ENCODE data around the gene AFDN.

Gene AFDN

GRCh38 chr6:167848783-167849182 lies 22.1 kb downstream of the AFDN start:
- Histone ChIP-seq H3K4me1 (ENCODE audit: control insufficient read depth in 2 of 2, insufficient read depth in 1 of 2, low read depth in 1 of 2, low read length in 2 of 2) (peaks cover 10 to 11% of the 10 kb centered on the region in 2 donors), H3K9ac (ENCODE audit: low read depth, low read length, poor library complexity) (no peak overlapping the region), H2AFZ (ENCODE audit: low read length) (no peak overlapping the region), H3K4me3 (ENCODE audit: low read length in 2 of 2) (no peak overlapping the region), H2BK120ac (ENCODE audit: low read depth, low read length) (no peak overlapping the region), H2BK15ac (ENCODE audit: low read length) (no peak overlapping the region), H3K4me2 (ENCODE audit: insufficient read depth, low read length, poor library complexity, severe bottlenecking) (no peak overlapping the region), H2BK5ac (ENCODE audit: low read length) (no peak overlapping the region), H3K79me1 (ENCODE audit: low read depth, low read length) (no peaks in the 10 kb centered on the region), H3K23ac (ENCODE audit: low read depth, low read length, poor library complexity) (no peak overlapping the region), H3K18ac (ENCODE audit: low read length) (no peak overlapping the region), H4K91ac (ENCODE audit: low read depth, low read length, poor library complexity) (no peak overlapping the region), H3K4ac (ENCODE audit: low read length) (no peak overlapping the region), H2AK5ac (ENCODE audit: low read depth, low read length) (no peak overlapping the region), H4K8ac (ENCODE audit: low read depth, low read length) (no peak overlapping the region), H2BK12ac (ENCODE audit: low read length) (no peak overlapping the region), H3K9me3 (replicated peaks in 1 of 2; ENCODE audit: control insufficient read depth in 2 of 2, insufficient read depth in 1 of 2, low read depth in 1 of 2, low read length in 2 of 2) (no peaks in the 10 kb centered on the region), H3K27ac (replicated peaks; ENCODE audit: low read length) (no peak overlapping the region), H3K14ac (ENCODE audit: low read length) (no peak overlapping the region), H3K36me3 (replicated peaks in 1 of 2; ENCODE audit: control insufficient read depth in 2 of 2, insufficient read depth in 2 of 2, low read length in 2 of 2) (peaks cover 0 to 6% of the 10 kb centered on the region in 2 donors), H3K27me3 (ENCODE audit: control insufficient read depth in 3 of 3, insufficient read depth in 3 of 3, low read depth in 1 of 3, low read length in 3 of 3) (no peaks in the 10 kb centered on the region)
- no CpG with 5 or more reads among the region's 4 CpGs for WGBS, 2 donors (ENCODE audit: extremely low coverage in 2 of 2, insufficient read length in 2 of 2, insufficient replicate concordance in 1 of 2)
- DNase-seq (ENCODE audit: low spot score), result no peak

- Histone ChIP-seq H4K8ac (ENCODE audit: low read depth, low read length) (no peak overlapping the region), H3K36me3 (replicated peaks in 1 of 2; ENCODE audit: control insufficient read depth in 2 of 2, insufficient read depth in 2 of 2, low read length in 2 of 2) (peaks cover 0 to 6% of the 10 kb centered on the region in 2 donors), H2AFZ (ENCODE audit: low read length) (no peak overlapping the region), H3K4me2 (ENCODE audit: insufficient read depth, low read length, poor library complexity, severe bottlenecking) (peak overlapping the region; percentile 28), H3K4me3 (ENCODE audit: low read length in 2 of 2) (no peak overlapping the region), H3K18ac (ENCODE audit: low read length) (no peak overlapping the region), H2BK120ac (ENCODE audit: low read depth, low read length) (no peak overlapping the region), H4K91ac (ENCODE audit: low read depth, low read length, poor library complexity) (no peak overlapping the region), H2BK12ac (ENCODE audit: low read length) (no peak overlapping the region), H3K27me3 (ENCODE audit: control insufficient read depth in 3 of 3, insufficient read depth in 3 of 3, low read depth in 1 of 3, low read length in 3 of 3) (no peaks in the 10 kb centered on the region), H3K23ac (ENCODE audit: low read depth, low read length, poor library complexity) (no peak overlapping the region), H3K9ac (ENCODE audit: low read depth, low read length, poor library complexity) (no peak overlapping the region), H2BK5ac (ENCODE audit: low read length) (no peak overlapping the region), H2BK15ac (ENCODE audit: low read length) (no peak overlapping the region), H3K79me1 (ENCODE audit: low read depth, low read length) (no peaks in the 10 kb centered on the region), H3K4ac (ENCODE audit: low read length) (no peak overlapping the region), H2AK5ac (ENCODE audit: low read depth, low read length) (no peak overlapping the region), H3K9me3 (replicated peaks in 1 of 2; ENCODE audit: control insufficient read depth in 2 of 2, insufficient read depth in 1 of 2, low read depth in 1 of 2, low read length in 2 of 2) (no peaks in the 10 kb centered on the region), H3K14ac (ENCODE audit: low read length) (no peak overlapping the region), H3K27ac (replicated peaks; ENCODE audit: low read length) (peak overlapping the region; percentile 37), H3K4me1 (ENCODE audit: control insufficient read depth in 2 of 2, insufficient read depth in 1 of 2, low read depth in 1 of 2, low read length in 2 of 2) (peaks cover 10 to 11% of the 10 kb centered on the region in 2 donors)
- peak; percentile 30 for DNase-seq (ENCODE audit: low spot score)
- WGBS, 2 donors (ENCODE audit: extremely low coverage in 2 of 2, insufficient read length in 2 of 2, insufficient replicate concordance in 1 of 2), result no CpG with 5 or more reads among the region's 4 CpGs
Observed at GRCh38 chr6:167849846-167850459, 23.2 kb downstream of the AFDN start.

GRCh38 chr6:167850782-167851181 lies 24.1 kb downstream of the AFDN start:
- no peak overlapping the region for H3K23ac ChIP-seq (ENCODE audit: low read depth, low read length, poor library complexity)
- no peaks in the 10 kb centered on the region for H3K27me3 ChIP-seq (ENCODE audit: control insufficient read depth in 3 of 3, insufficient read depth in 3 of 3, low read depth in 1 of 3, low read length in 3 of 3)
- H2BK5ac ChIP-seq (ENCODE audit: low read length), result no peak overlapping the region
- no peaks in the 10 kb centered on the region for H3K79me1 ChIP-seq (ENCODE audit: low read depth, low read length)
- no CpG with 5 or more reads among the region's 6 CpGs for WGBS, 2 donors (ENCODE audit: extremely low coverage in 2 of 2, insufficient read length in 2 of 2, insufficient replicate concordance in 1 of 2)
- no peak overlapping the region for H4K8ac ChIP-seq (ENCODE audit: low read depth, low read length)
- no peak overlapping the region for H2AK5ac ChIP-seq (ENCODE audit: low read depth, low read length)
- H3K18ac ChIP-seq (ENCODE audit: low read length), result no peak overlapping the region
- no peak overlapping the region for H3K4me2 ChIP-seq (ENCODE audit: insufficient read depth, low read length, poor library complexity, severe bottlenecking)
- H3K4ac ChIP-seq (ENCODE audit: low read length), result no peak overlapping the region
- peaks cover 0 to 4% of the 10 kb centered on the region in 2 donors for H3K36me3 ChIP-seq (replicated peaks in 1 of 2; ENCODE audit: control insufficient read depth in 2 of 2, insufficient read depth in 2 of 2, low read length in 2 of 2)
- no peak overlapping the region for H2BK15ac ChIP-seq (ENCODE audit: low read length)
- H2BK120ac ChIP-seq (ENCODE audit: low read depth, low read length), result no peak overlapping the region
- no peak overlapping the region for H3K4me3 ChIP-seq (ENCODE audit: low read length in 2 of 2)
- H3K14ac ChIP-seq (ENCODE audit: low read length), result no peak overlapping the region
- peak overlapping the region; percentile 13 for H3K27ac ChIP-seq (replicated peaks; ENCODE audit: low read length)
- H3K9ac ChIP-seq (ENCODE audit: low read depth, low read length, poor library complexity), result no peak overlapping the region
- DNase-seq (ENCODE audit: low spot score), result no peak
- peaks cover 10% of the 10 kb centered on the region in 2 donors for H3K4me1 ChIP-seq (ENCODE audit: control insufficient read depth in 2 of 2, insufficient read depth in 1 of 2, low read depth in 1 of 2, low read length in 2 of 2)
- no peak overlapping the region for H4K91ac ChIP-seq (ENCODE audit: low read depth, low read length, poor library complexity)
- no peaks in the 10 kb centered on the region for H3K9me3 ChIP-seq (replicated peaks in 1 of 2; ENCODE audit: control insufficient read depth in 2 of 2, insufficient read depth in 1 of 2, low read depth in 1 of 2, low read length in 2 of 2)
- H2BK12ac ChIP-seq (ENCODE audit: low read length), result no peak overlapping the region
- H2AFZ ChIP-seq (ENCODE audit: low read length), result no peak overlapping the region

- H3K9me3 ChIP-seq (replicated peaks in 1 of 2; ENCODE audit: control insufficient read depth in 2 of 2, insufficient read depth in 1 of 2, low read depth in 1 of 2, low read length in 2 of 2), result no peaks in the 10 kb centered on the region
- no peak overlapping the region for H3K4me3 ChIP-seq (ENCODE audit: low read length in 2 of 2)
- no peak overlapping the region for H2BK5ac ChIP-seq (ENCODE audit: low read length)
- no peak overlapping the region for H2BK12ac ChIP-seq (ENCODE audit: low read length)
- H3K27me3 ChIP-seq (ENCODE audit: control insufficient read depth in 3 of 3, insufficient read depth in 3 of 3, low read depth in 1 of 3, low read length in 3 of 3), result no peaks in the 10 kb centered on the region
- no peak overlapping the region for H3K18ac ChIP-seq (ENCODE audit: low read length)
- H3K4me2 ChIP-seq (ENCODE audit: insufficient read depth, low read length, poor library complexity, severe bottlenecking), result no peak overlapping the region
- H3K9ac ChIP-seq (ENCODE audit: low read depth, low read length, poor library complexity), result no peak overlapping the region
- no peaks in the 10 kb centered on the region for H3K79me1 ChIP-seq (ENCODE audit: low read depth, low read length)
- H2AK5ac ChIP-seq (ENCODE audit: low read depth, low read length), result no peak overlapping the region
- no peak overlapping the region for H3K4ac ChIP-seq (ENCODE audit: low read length)
- H3K14ac ChIP-seq (ENCODE audit: low read length), result no peak overlapping the region
- H3K36me3 ChIP-seq (replicated peaks in 1 of 2; ENCODE audit: control insufficient read depth in 2 of 2, insufficient read depth in 2 of 2, low read length in 2 of 2), result peaks cover 0 to 2% of the 10 kb centered on the region in 2 donors
- no peak overlapping the region for H2AFZ ChIP-seq (ENCODE audit: low read length)
- no peak overlapping the region for H4K91ac ChIP-seq (ENCODE audit: low read depth, low read length, poor library complexity)
- H4K8ac ChIP-seq (ENCODE audit: low read depth, low read length), result no peak overlapping the region
- H3K23ac ChIP-seq (ENCODE audit: low read depth, low read length, poor library complexity), result no peak overlapping the region
- DNase-seq (ENCODE audit: low spot score), result no peak
- no peak overlapping the region for H3K27ac ChIP-seq (replicated peaks; ENCODE audit: low read length)
- H3K4me1 ChIP-seq (ENCODE audit: control insufficient read depth in 2 of 2, insufficient read depth in 1 of 2, low read depth in 1 of 2, low read length in 2 of 2), result peaks cover 8 to 9% of the 10 kb centered on the region in 2 donors
- no peak overlapping the region for H2BK120ac ChIP-seq (ENCODE audit: low read depth, low read length)
- H2BK15ac ChIP-seq (ENCODE audit: low read length), result no peak overlapping the region
- no CpG with 5 or more reads among the region's 2 CpGs for WGBS, 2 donors (ENCODE audit: extremely low coverage in 2 of 2, insufficient read length in 2 of 2, insufficient replicate concordance in 1 of 2)
Observed at GRCh38 chr6:167851370-167851952, 24.8 kb downstream of the AFDN start.

All from neuronal stem cell (in vitro differentiated cells).